Esophagus squamous epithelium (tissue), 4 donors: Measurements from ENCODE around the gene ASPRV1.

Source experiments
- POLR2A ChIP-seq, 4 donors: fragments of 450-650 bp; IDR thresholded peaks; one replicate each; pipeline ENCODE4 v1.6.1; 2017; ENCODE audit warnings: antibody characterized with exemption in 4 of 4, mild to moderate bottlenecking in 4 of 4, moderate library complexity in 3 of 4
- TF ChIP-seq, protein P1 (sequence below), 6 experiments: fragments of 450-650 bp in 4 of 6; fragments of 200-600 bp in 2 of 6; sonication (generic) in 2 of 6; IDR thresholded peaks; one replicate each; pipeline ENCODE4 v1.5.1; 2016 to 2019; ENCODE audit warnings: antibody characterized with exemption in 6 of 6, mild to moderate bottlenecking in 4 of 6, moderate library complexity in 4 of 6

GRCh38 chr2:69926849-69927515 is 34.4 kb downstream of the ASPRV1 start:
- TF ChIP-seq, protein P1, sequence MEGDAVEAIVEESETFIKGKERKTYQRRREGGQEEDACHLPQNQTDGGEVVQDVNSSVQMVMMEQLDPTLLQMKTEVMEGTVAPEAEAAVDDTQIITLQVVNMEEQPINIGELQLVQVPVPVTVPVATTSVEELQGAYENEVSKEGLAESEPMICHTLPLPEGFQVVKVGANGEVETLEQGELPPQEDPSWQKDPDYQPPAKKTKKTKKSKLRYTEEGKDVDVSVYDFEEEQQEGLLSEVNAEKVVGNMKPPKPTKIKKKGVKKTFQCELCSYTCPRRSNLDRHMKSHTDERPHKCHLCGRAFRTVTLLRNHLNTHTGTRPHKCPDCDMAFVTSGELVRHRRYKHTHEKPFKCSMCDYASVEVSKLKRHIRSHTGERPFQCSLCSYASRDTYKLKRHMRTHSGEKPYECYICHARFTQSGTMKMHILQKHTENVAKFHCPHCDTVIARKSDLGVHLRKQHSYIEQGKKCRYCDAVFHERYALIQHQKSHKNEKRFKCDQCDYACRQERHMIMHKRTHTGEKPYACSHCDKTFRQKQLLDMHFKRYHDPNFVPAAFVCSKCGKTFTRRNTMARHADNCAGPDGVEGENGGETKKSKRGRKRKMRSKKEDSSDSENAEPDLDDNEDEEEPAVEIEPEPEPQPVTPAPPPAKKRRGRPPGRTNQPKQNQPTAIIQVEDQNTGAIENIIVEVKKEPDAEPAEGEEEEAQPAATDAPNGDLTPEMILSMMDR (IDR thresholded peaks at IDR 0.05) = no peak
- TF ChIP-seq POLR2A (IDR thresholded peaks at IDR 0.05) = no peak
